HEK293T (cell line): Measurements from ENCODE around the gene PRKCB.

ENCODE experiments used
- CTCF ChIA-PET: fragments of 350-600 bp; formaldehyde crosslinking; extraction: SDS; loops from one replicate; lab custom pipeline; 2021; ENCODE audit warnings: antibody characterized with exemption, inconsistent platforms; lab: Yijun Ruan, JAX
- POLR2A ChIA-PET: fragments of 350-600 bp; formaldehyde crosslinking; extraction: SDS; loops from one replicate; lab custom pipeline; 2020; ENCODE audit warnings: antibody characterized with exemption, inconsistent platforms; lab: Yijun Ruan, JAX
- DNase-seq: peaks from one replicate; pipeline ENCODE4 v3.0.0; 2012; ENCODE audit warnings: mixed read lengths; ENCODE audit errors: extremely low spot score
- ARNT ChIP-seq: fragments of 450-650 bp; IDR thresholded peaks from 2 replicates; pipeline ENCODE4 v1.6.1; 2017; ENCODE audit warnings: mild to moderate bottlenecking
- BHLHE40 ChIP-seq: fragments of 450-650 bp; IDR thresholded peaks from 2 replicates; pipeline ENCODE4 v1.6.1; 2016; ENCODE audit warnings: mild to moderate bottlenecking, moderate library complexity, borderline replicate concordance
- CTBP1 ChIP-seq: fragments of 450-650 bp; IDR thresholded peaks from 2 replicates; pipeline ENCODE4 v1.6.1; 2016; ENCODE audit warnings: borderline replicate concordance
- ELF4 ChIP-seq: fragments of 450-650 bp; IDR thresholded peaks from 2 replicates; pipeline ENCODE4 v1.6.1; 2017; ENCODE audit warnings: antibody characterized with exemption
- FOXA1 ChIP-seq: fragments of 450-650 bp; IDR thresholded peaks from 2 replicates; pipeline ENCODE4 v1.6.1; 2016; ENCODE audit warnings: mild to moderate bottlenecking
- FOXK2 ChIP-seq: fragments of 450-650 bp; IDR thresholded peaks from 2 replicates; pipeline ENCODE4 v1.6.1; 2016; ENCODE audit warnings: mild to moderate bottlenecking
- FOXM1 ChIP-seq: fragments of 450-650 bp; IDR thresholded peaks from 2 replicates; pipeline ENCODE4 v1.6.1; 2017; ENCODE audit warnings: mild to moderate bottlenecking, borderline replicate concordance
- HDGF ChIP-seq: fragments of 450-650 bp; IDR thresholded peaks from 2 replicates; pipeline ENCODE4 v1.6.1; 2017; ENCODE audit warnings: antibody characterized with exemption, borderline replicate concordance
- L3MBTL2 ChIP-seq: fragments of 450-650 bp; conservative IDR thresholded peaks from 2 replicates; pipeline ENCODE4 v1.6.1; 2016; ENCODE audit warnings: mild to moderate bottlenecking
- LEF1 ChIP-seq: fragments of 450-650 bp; IDR thresholded peaks from 2 replicates; pipeline ENCODE4 v1.6.1; 2017; ENCODE audit warnings: mild to moderate bottlenecking, borderline replicate concordance
- NFRKB ChIP-seq: fragments of 450-650 bp; IDR thresholded peaks from 2 replicates; pipeline ENCODE4 v1.6.1; 2016; ENCODE audit warnings: mild to moderate bottlenecking, moderate library complexity
- PKNOX1 ChIP-seq: fragments of 450-650 bp; IDR thresholded peaks from 2 replicates; pipeline ENCODE4 v1.6.1; 2016
- SP1 ChIP-seq: fragments of 450-650 bp; IDR thresholded peaks from 2 replicates; pipeline ENCODE4 v1.6.1; 2017
- SUZ12 ChIP-seq: fragments of 450-650 bp; IDR thresholded peaks from 2 replicates; pipeline ENCODE4 v1.6.1; 2016; ENCODE audit warnings: mild to moderate bottlenecking
- TARDBP ChIP-seq: fragments of 450-650 bp; IDR thresholded peaks from 2 replicates; pipeline ENCODE4 v1.6.1; 2016
- ZNF384 ChIP-seq: fragments of 450-650 bp; IDR thresholded peaks from 2 replicates; pipeline ENCODE4 v1.6.1; 2016

PRKCB gene

GRCh38 chr16:23848958-23849357 lies 13.2 kb downstream of the PRKCB start:
- TF ChIP-seq SUZ12: no peak
- no peak for TF ChIP-seq BHLHE40
- no peak for TF ChIP-seq CTBP1
- TF ChIP-seq L3MBTL2: no peak
- no peak for TF ChIP-seq ZNF384
- no peak for TF ChIP-seq FOXK2
- TF ChIP-seq FOXA1: no peak
- no peak for TF ChIP-seq SP1
- TF ChIP-seq NFRKB: no peak
- no peak for TF ChIP-seq PKNOX1
- POLR2A ChIA-PET: no interaction called here
- no peak for DNase-seq
- CTCF ChIA-PET: no interaction called here

- DNase-seq: no peak
- TF ChIP-seq ZNF384: no peak
- no peak for TF ChIP-seq ELF4
- POLR2A ChIA-PET: no interaction called here
- CTCF ChIA-PET: no interaction called here
These were observed 17.2 kb downstream of the PRKCB start for GRCh38 chr16:23852794-23853562.

- ChIA-PET POLR2A (no interaction called here), CTCF (no interaction called here)
- TF ChIP-seq ZNF384 (no peak), FOXM1 (no peak), BHLHE40 (no peak), PKNOX1 (no peak), HDGF (no peak), ELF4 (no peak), SUZ12 (no peak), FOXK2 (no peak), L3MBTL2 (no peak), NFRKB (no peak), TARDBP (no peak), CTBP1 (no peak), LEF1 (no peak)
These were observed 19.2 kb downstream of the PRKCB start for GRCh38 chr16:23855010-23855409.

GRCh38 chr16:23856251-23856709 lies 20.5 kb downstream of the PRKCB start:
- CTCF ChIA-PET: no interaction called here
- POLR2A ChIA-PET: no interaction called here
- no peak for TF ChIP-seq L3MBTL2
- TF ChIP-seq BHLHE40: no peak
- TF ChIP-seq ARNT: no peak
- no peak for TF ChIP-seq LEF1
- no peak for TF ChIP-seq FOXK2
- TF ChIP-seq FOXA1: no peak
- DNase-seq: no peak

More at GRCh38 chr16:23855010-23855409, 19.2 kb downstream of the PRKCB start:
- DNase-seq: no peak

GRCh38 chr16:23857256-23857880 lies 21.6 kb downstream of the PRKCB start:
- TF ChIP-seq LEF1 (no peak), SP1 (no peak), FOXK2 (no peak), ZNF384 (no peak), CTBP1 (no peak), SUZ12 (no peak), ARNT (no peak), NFRKB (no peak), TARDBP (no peak), HDGF (no peak), FOXA1 (no peak)
- DNase-seq: no peak
- CTCF ChIA-PET: no interaction called here
- POLR2A ChIA-PET: no interaction called here

GRCh38 chr16:23857881-23858269 lies 22.1 kb downstream of the PRKCB start:
- TF ChIP-seq SP1 (no peak), CTBP1 (no peak), ZNF384 (no peak), FOXA1 (no peak), PKNOX1 (no peak), HDGF (no peak), TARDBP (no peak)
- POLR2A ChIA-PET: no interaction called here
- no peak for DNase-seq
- CTCF ChIA-PET: no interaction called here
